Daoy (cell line): ENCODE measurements around the gene GPX1. TPM values are rescaled to one million over a fixed set of nuclear protein-coding genes. Genes with fewer than 3 reads are reported as not detected.
"Not testable (repeated sequence)": the region's sequence is repeated elsewhere in the genome, so short reads cannot be mapped to it uniquely, and the experiment has no call there.

ENCODE experiments used
- DNase-seq: peaks from one replicate; pipeline ENCODE4 v3.0.0-alpha.2; 2015; ENCODE audit warnings: low read depth
- total RNA-seq: library from RNA; depleted of rRNA; stranded (reverse); fragments of >200 nt; shearing (Covaris generic); gene quantifications from 2 replicates; pipeline ENCODE4 v1.2.3, GENCODE V29; 2014; rRNA removed

GPX1 gene
- 240 and 299 TPM in 2 replicates for total RNA-seq

GRCh38 chr3:49358217-49358883 lies at the start of gene GPX1:
GPX1 (minus strand) TSS chr3:49358353; CDS start chr3:49358278, 75 bp downstream.
- peak; percentile 94 for DNase-seq

- DNase-seq: no peak
These were observed 48.7 kb upstream of the GPX1 start for GRCh38 chr3:49406571-49407565.

GRCh38 chr3:49405570-49405969 lies 47.4 kb upstream of the GPX1 start:
- not testable (repeated sequence) for DNase-seq

GRCh38 chr3:49403891-49404290 lies 45.7 kb upstream of the GPX1 start:
- DNase-seq: no peak

GRCh38 chr3:49401766-49402165 lies 43.6 kb upstream of the GPX1 start:
- no peak for DNase-seq

GRCh38 chr3:49399461-49399860 lies 41.3 kb upstream of the GPX1 start:
- DNase-seq: no peak

- no peak for DNase-seq
These were observed 39.3 kb upstream of the GPX1 start for GRCh38 chr3:49397470-49397869.

- not testable (repeated sequence) for DNase-seq
These were observed 33.2 kb upstream of the GPX1 start for GRCh38 chr3:49391310-49391709.

GRCh38 chr3:49389297-49389696 lies 31.1 kb upstream of the GPX1 start:
- DNase-seq: no peak

GRCh38 chr3:49388289-49388820 lies 30.2 kb upstream of the GPX1 start:
- DNase-seq: no peak

GRCh38 chr3:49387721-49388120 lies 29.6 kb upstream of the GPX1 start:
- no peak for DNase-seq

GRCh38 chr3:49386056-49386756 lies 28.1 kb upstream of the GPX1 start:
- DNase-seq: no peak

GRCh38 chr3:49385617-49386016 lies 27.5 kb upstream of the GPX1 start:
- no peak for DNase-seq

- DNase-seq: no peak
These were observed 25.2 kb upstream of the GPX1 start for GRCh38 chr3:49383387-49383786.

- DNase-seq: peak; percentile 84
These were observed 20.2 kb upstream of the GPX1 start for GRCh38 chr3:49378249-49378895.

GRCh38 chr3:49377483-49377882 lies 19.3 kb upstream of the GPX1 start:
- peak; percentile 75 for DNase-seq

- no peak for DNase-seq
These were observed 13.8 kb upstream of the GPX1 start for GRCh38 chr3:49371946-49372345.

GRCh38 chr3:49370585-49371290 lies 12.6 kb upstream of the GPX1 start:
- no peak for DNase-seq

- no peak for DNase-seq
These were observed 4.4 kb upstream of the GPX1 start for GRCh38 chr3:49362561-49362960.

- peak; percentile 25 for DNase-seq
These were observed 1.5 kb upstream of the GPX1 start for GRCh38 chr3:49359623-49360022.

- no peak for DNase-seq
These were observed 702 bp upstream of the GPX1 start for GRCh38 chr3:49358884-49359225.
